ENCODE results near the gene ACTA2.

ACTA2 gene

GRCh38 chr10:88918191-88918905 is 34.2 kb downstream of the ACTA2 start:
- DNase-seq (ENCODE audit: low spot score), result no peak
- H3K27ac ChIP-seq, result no peak overlapping the region
- no peak overlapping the region for H3K4me3 ChIP-seq
- TF ChIP-seq CTCF (IDR thresholded peaks at IDR 0.05), result no peak

- no peak overlapping the region for H3K27ac ChIP-seq
- no peak overlapping the region for H3K4me3 ChIP-seq
- no peak for DNase-seq (ENCODE audit: low spot score)
- no peak for TF ChIP-seq CTCF (IDR thresholded peaks at IDR 0.05)
Measured at GRCh38 chr10:88916986-88917385, 35.6 kb downstream of the ACTA2 start.

- Histone ChIP-seq H3K27ac (no peak overlapping the region), H3K4me3 (no peak overlapping the region)
- no peak for DNase-seq (ENCODE audit: low spot score)
Measured at GRCh38 chr10:88916231-88916630, 36.3 kb downstream of the ACTA2 start.

GRCh38 chr10:88915781-88916180 is 36.8 kb downstream of the ACTA2 start:
- no peak overlapping the region for H3K27ac ChIP-seq
- no peak for DNase-seq (ENCODE audit: low spot score)
- H3K4me3 ChIP-seq, result no peak overlapping the region
- TF ChIP-seq CTCF (IDR thresholded peaks at IDR 0.05), result no peak

More at GRCh38 chr10:88916231-88916630, 36.3 kb downstream of the ACTA2 start:
- no peak for TF ChIP-seq CTCF (IDR thresholded peaks at IDR 0.05)

- TF ChIP-seq CTCF (IDR thresholded peaks at IDR 0.05), result no peak
- DNase-seq (ENCODE audit: low spot score), result no peak
- H3K27ac ChIP-seq, result no peak overlapping the region
- no peak overlapping the region for H3K4me3 ChIP-seq
Measured at GRCh38 chr10:88913788-88914187, 38.8 kb downstream of the ACTA2 start.

GRCh38 chr10:88913127-88913526 is 39.4 kb downstream of the ACTA2 start:
- Histone ChIP-seq H3K4me3 (no peak overlapping the region), H3K27ac (peak overlapping the region in 1 of 2 donors; percentile 23)
- TF ChIP-seq CTCF (IDR thresholded peaks at IDR 0.05), result no peak
- DNase-seq (ENCODE audit: low spot score), result no peak

GRCh38 chr10:88911851-88912250 is 40.7 kb downstream of the ACTA2 start:
- Histone ChIP-seq H3K4me3 (no peak overlapping the region), H3K27ac (no peak overlapping the region)
- TF ChIP-seq CTCF (IDR thresholded peaks at IDR 0.05), result no peak
- no peak for DNase-seq (ENCODE audit: low spot score)

All from coronary artery (tissue), 2 donors.